Colonic mucosa (tissue), 4 donors: ENCODE data around the gene SLC4A1. TPM values are rescaled to one million over a fixed set of nuclear protein-coding genes. Genes with fewer than 3 reads are reported as not detected.

Experiments
- DNase-seq: peaks from one replicate; pipeline ENCODE4 v3.0.0-alpha.2; 2020
- H3K27ac ChIP-seq: fragments of 200-600 bp; one replicate; pipeline ENCODE4 v1.8.0; 2021
- H3K27me3 ChIP-seq: fragments of 200-600 bp; one replicate; pipeline ENCODE4 v1.8.0; 2021
- H3K36me3 ChIP-seq: fragments of 200-600 bp; one replicate; pipeline ENCODE4 v1.8.0; 2021
- H3K4me1 ChIP-seq: fragments of 200-600 bp; one replicate; pipeline ENCODE4 v1.8.0; 2021; ENCODE audit warnings: mild to moderate bottlenecking
- H3K4me3 ChIP-seq: fragments of 200-600 bp; one replicate; pipeline ENCODE4 v1.8.0; 2021
- H3K9ac ChIP-seq, 2 donors: one replicate each; pipeline ENCODE4 v1.7.0; 2013; ENCODE audit warnings: control low read depth in 2 of 2, low read depth in 2 of 2, low read length in 2 of 2
- H3K9me3 ChIP-seq: fragments of 200-600 bp; one replicate; pipeline ENCODE4 v1.8.0; 2021
- intact Hi-C: fragments of 100-400 bp; cut with DNase I; formaldehyde crosslinking; loops from one replicate; pipeline ENCODE4 v1.14.1; 2022
- total RNA-seq, 2 donors: library from RNA; stranded (reverse); fragmentation: NEBNext Ultra II Directional in 1 of 2; extraction: Animal tissue kit (Norgen Biotek cat#: 25700) in 1 of 2; gene quantifications; one replicate each; pipeline ENCODE4 v1.2.1, GENCODE V29; 2021
- TF ChIP-seq, protein P1 (sequence below): fragments of 200-600 bp; IDR thresholded peaks from one replicate; pipeline ENCODE4 v1.8.0; 2022; ENCODE audit warnings: antibody characterized with exemption, mild to moderate bottlenecking
- donor health status: healthy.
- donor health status: DM: no; HTN: no; CAD: no.
- donor health status: DM: no; HTN: no; CAD: no.

Gene SLC4A1
- total RNA-seq, 2 donors from 2014 or later: 0.27 TPM; not detected in 1

DNA sequence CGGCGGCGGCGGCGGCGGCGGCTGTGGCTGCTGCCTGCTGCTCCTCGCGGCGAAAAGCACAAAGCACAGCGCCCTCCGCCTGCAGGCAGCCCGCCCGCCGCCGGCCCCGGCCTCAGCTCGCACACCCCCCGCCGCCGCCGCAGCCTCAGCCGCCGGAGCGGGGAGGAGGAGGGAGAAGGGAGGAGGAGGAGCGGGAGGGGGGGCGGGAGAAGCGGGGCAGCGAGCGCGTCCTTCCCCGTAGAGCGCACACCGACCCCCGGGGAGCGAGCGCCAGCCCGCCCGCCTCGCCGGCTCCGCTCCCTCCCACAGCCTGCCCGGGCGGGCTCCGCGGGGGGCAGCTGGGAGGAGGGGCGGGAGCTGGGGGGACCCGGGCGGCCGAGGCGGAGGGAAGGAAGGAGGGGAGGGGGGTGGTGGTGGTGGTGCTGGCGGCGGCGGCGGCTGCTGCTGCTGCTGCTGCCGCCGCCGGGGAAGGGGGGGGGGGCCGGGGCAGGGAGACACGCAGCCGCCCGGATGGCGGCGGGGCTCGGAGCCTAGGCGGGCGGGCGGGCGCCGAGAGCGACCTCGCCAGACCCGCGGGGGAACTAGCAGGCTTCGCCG is 48.2 kb downstream of the SLC4A1 start, which contains the start of gene UBTF:
Gene UBTF (minus strand): TSS at position 60 of the 597 bp plus-strand sequence. CDS start 1,446 bp downstream, outside the sequence.
- TF ChIP-seq, protein P1, sequence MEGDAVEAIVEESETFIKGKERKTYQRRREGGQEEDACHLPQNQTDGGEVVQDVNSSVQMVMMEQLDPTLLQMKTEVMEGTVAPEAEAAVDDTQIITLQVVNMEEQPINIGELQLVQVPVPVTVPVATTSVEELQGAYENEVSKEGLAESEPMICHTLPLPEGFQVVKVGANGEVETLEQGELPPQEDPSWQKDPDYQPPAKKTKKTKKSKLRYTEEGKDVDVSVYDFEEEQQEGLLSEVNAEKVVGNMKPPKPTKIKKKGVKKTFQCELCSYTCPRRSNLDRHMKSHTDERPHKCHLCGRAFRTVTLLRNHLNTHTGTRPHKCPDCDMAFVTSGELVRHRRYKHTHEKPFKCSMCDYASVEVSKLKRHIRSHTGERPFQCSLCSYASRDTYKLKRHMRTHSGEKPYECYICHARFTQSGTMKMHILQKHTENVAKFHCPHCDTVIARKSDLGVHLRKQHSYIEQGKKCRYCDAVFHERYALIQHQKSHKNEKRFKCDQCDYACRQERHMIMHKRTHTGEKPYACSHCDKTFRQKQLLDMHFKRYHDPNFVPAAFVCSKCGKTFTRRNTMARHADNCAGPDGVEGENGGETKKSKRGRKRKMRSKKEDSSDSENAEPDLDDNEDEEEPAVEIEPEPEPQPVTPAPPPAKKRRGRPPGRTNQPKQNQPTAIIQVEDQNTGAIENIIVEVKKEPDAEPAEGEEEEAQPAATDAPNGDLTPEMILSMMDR: no peak
- H3K4me1 ChIP-seq: no peaks in the 10 kb centered on the region

GRCh38 chr17:44219108-44219615 is 48.8 kb downstream of the SLC4A1 start:
- TF ChIP-seq, protein P1: peak; percentile 16
- peak; percentile 61 for DNase-seq
- Histone ChIP-seq H3K27ac (peak overlapping the region; percentile 99), H3K4me3 (peak overlapping the region; percentile 89), H3K27me3 (no peaks in the 10 kb centered on the region), H3K9me3 (no peaks in the 10 kb centered on the region), H3K9ac (peak overlapping the region; percentile 64 to 83), H3K4me1 (no peaks in the 10 kb centered on the region), H3K36me3 (peaks cover 13% of the 10 kb centered on the region)
- intact Hi-C loops: no loop called here

More for the DNA sequence above, 48.2 kb downstream of the SLC4A1 start, which contains the start of gene UBTF:
- peak within 1 kb of the TSS; percentile 99 for H3K27ac ChIP-seq
- H3K9ac ChIP-seq: peak within 1 kb of the TSS; percentile 94 to 95
- no peak for DNase-seq
- peaks cover 10% of the 10 kb centered on the region for H3K36me3 ChIP-seq
- no peaks in the 10 kb centered on the region for H3K27me3 ChIP-seq
- H3K9me3 ChIP-seq: no peaks in the 10 kb centered on the region
- intact Hi-C loops: no loop called here
- H3K4me3 ChIP-seq: peak within 1 kb of the TSS; percentile 89

- H3K27ac ChIP-seq: peak overlapping the region; percentile 99
- DNase-seq: peak; percentile 89
- H3K27me3 ChIP-seq: no peaks in the 10 kb centered on the region
- peaks cover 15% of the 10 kb centered on the region for H3K36me3 ChIP-seq
- peak overlapping the region; percentile 89 for H3K4me3 ChIP-seq
- no peaks in the 10 kb centered on the region for H3K9me3 ChIP-seq
- TF ChIP-seq, protein P1: peak; percentile 58
- no peaks in the 10 kb centered on the region for H3K4me1 ChIP-seq
- intact Hi-C loops: no loop called here
- H3K9ac ChIP-seq: peak overlapping the region; percentile 71 to 83
These were observed 49.4 kb downstream of the SLC4A1 start for GRCh38 chr17:44218344-44219107.

- intact Hi-C loops: no loop called here
- peak overlapping the region; percentile 89 for H3K4me3 ChIP-seq
- TF ChIP-seq, protein P1: no peak
- no peaks in the 10 kb centered on the region for H3K4me1 ChIP-seq
- H3K27me3 ChIP-seq: no peaks in the 10 kb centered on the region
- peak overlapping the region; percentile 99 for H3K27ac ChIP-seq
- H3K36me3 ChIP-seq: peaks cover 15% of the 10 kb centered on the region
- H3K9me3 ChIP-seq: no peaks in the 10 kb centered on the region
- H3K9ac ChIP-seq: peak overlapping the region; percentile 38 to 71
- DNase-seq: no peak
These were observed 50.1 kb downstream of the SLC4A1 start for GRCh38 chr17:44217738-44218343.

- no peak for DNase-seq
- intact Hi-C loops: no loop called here
- Histone ChIP-seq H3K4me3 (no peak overlapping the region), H3K27me3 (no peaks in the 10 kb centered on the region), H3K27ac (no peak overlapping the region), H3K36me3 (peaks cover 15% of the 10 kb centered on the region), H3K9ac (peak overlapping the region in 1 of 2 donors; percentile 14), H3K4me1 (no peaks in the 10 kb centered on the region), H3K9me3 (no peaks in the 10 kb centered on the region)
- TF ChIP-seq, protein P1: no peak
These were observed 51.2 kb downstream of the SLC4A1 start for GRCh38 chr17:44216694-44217093.
